WERI-Rb-1 (cell line): Measurements from ENCODE around the gene SSTR3.

Source experiments
- DNase-seq: peaks from one replicate; pipeline ENCODE4 v3.0.0-alpha.2; 2020
- H3K27ac ChIP-seq: fragments of 250-450 bp; sonication (Bioruptor Pico); 2 replicates; pipeline ENCODE4 v1.5.1; 2020; ENCODE audit warnings: mild to moderate bottlenecking, moderate library complexity
- H3K27me3 ChIP-seq: fragments of 250-450 bp; sonication (Bioruptor Pico); 2 replicates; pipeline ENCODE4 v1.5.1; 2021; ENCODE audit warnings: mild to moderate bottlenecking, low read depth, moderate library complexity; ENCODE audit not compliant: insufficient read depth, severe bottlenecking
- H3K36me3 ChIP-seq: fragments of 250-450 bp; sonication (Bioruptor Pico); 2 replicates; pipeline ENCODE4 v1.5.1; 2020; ENCODE audit warnings: mild to moderate bottlenecking, moderate library complexity
- H3K4me3 ChIP-seq: 2 replicates; pipeline ENCODE4 v1.5.1; 2011; ENCODE audit warnings: low read depth, mild to moderate bottlenecking, control low read depth, low read length
- H3K9me3 ChIP-seq: fragments of 250-450 bp; sonication (Bioruptor Pico); 2 replicates; pipeline ENCODE4 v1.5.1; 2021; ENCODE audit warnings: mild to moderate bottlenecking, moderate library complexity; ENCODE audit not compliant: severe bottlenecking
- CTCF ChIP-seq: IDR thresholded peaks from 2 replicates; pipeline ENCODE4 v1.5.1; 2011; ENCODE audit warnings: low read depth, mild to moderate bottlenecking, control low read depth, inconsistent platforms, low read length

Gene SSTR3

GRCh38 chr22:37258005-37258752 lies 45.9 kb upstream of the SSTR3 start:
- no peak for DNase-seq
- no peak for TF ChIP-seq CTCF
- no peaks in the 10 kb centered on the region for H3K27me3 ChIP-seq
- no peak overlapping the region; the same call in 1 of the 2 replicates for H3K27ac ChIP-seq
- H3K36me3 ChIP-seq = no peaks in the 10 kb centered on the region
- H3K9me3 ChIP-seq = no peaks in the 10 kb centered on the region
- H3K4me3 ChIP-seq = peak overlapping the region; percentile 51; the same call in 1 of the 2 replicates

GRCh38 chr22:37256075-37256726 lies 43.9 kb upstream of the SSTR3 start:
- Histone ChIP-seq H3K27ac (no peak overlapping the region), H3K36me3 (no peaks in the 10 kb centered on the region), H3K27me3 (no peaks in the 10 kb centered on the region), H3K9me3 (no peaks in the 10 kb centered on the region), H3K4me3 (no peak overlapping the region)
- TF ChIP-seq CTCF = no peak
- DNase-seq = no peak

- Histone ChIP-seq H3K36me3 (no peaks in the 10 kb centered on the region), H3K27me3 (no peaks in the 10 kb centered on the region), H3K27ac (no peak overlapping the region), H3K9me3 (no peaks in the 10 kb centered on the region), H3K4me3 (no peak overlapping the region)
- TF ChIP-seq CTCF = no peak
- DNase-seq = no peak
These were observed 43.3 kb upstream of the SSTR3 start for GRCh38 chr22:37255558-37256006.

- Histone ChIP-seq H3K27me3 (no peaks in the 10 kb centered on the region), H3K27ac (no peak overlapping the region), H3K36me3 (no peaks in the 10 kb centered on the region), H3K4me3 (no peak overlapping the region), H3K9me3 (no peaks in the 10 kb centered on the region)
- no peak for TF ChIP-seq CTCF
- no peak for DNase-seq
These were observed 42.6 kb upstream of the SSTR3 start for GRCh38 chr22:37254867-37255233.

GRCh38 chr22:37254209-37254866 lies 42.1 kb upstream of the SSTR3 start:
- Histone ChIP-seq H3K9me3 (no peaks in the 10 kb centered on the region), H3K27ac (no peak overlapping the region), H3K36me3 (no peaks in the 10 kb centered on the region), H3K4me3 (no peak overlapping the region), H3K27me3 (no peaks in the 10 kb centered on the region)
- no peak for DNase-seq
- no peak for TF ChIP-seq CTCF
